ENCODE results near the gene SOX21.

GRCh38 chr13:94701313-94702180 lies 10.8 kb downstream of the SOX21 start:
- TF ChIP-seq POLR2A (IDR thresholded peaks at IDR 0.05) (no peak), CTCF (IDR thresholded peaks at IDR 0.05) (no peak)
